WTC11 (cell line): ENCODE measurements around the gene GLE1. TPM values are rescaled to one million over a fixed set of nuclear protein-coding genes. Genes with fewer than 3 reads are reported as not detected.
A peak's percentile ranks its signal among the peaks of the same experiment; 100 is the strongest.
"Not testable (repeated sequence)": the region's sequence is repeated elsewhere in the genome, so short reads cannot be mapped to it uniquely, and the experiment has no call there.

Experiments used
- ATAC-seq: fragments of 200-7000 bp; cut with Tn5 transposase; 2 replicates; pipeline ENCODE4 v1.10.0; 2021; ENCODE audit warnings: mild to moderate bottlenecking, moderate library complexity
- CTCF ChIA-PET: fragments of 300-600 bp; sonication (Branson Sonifier 250); formaldehyde crosslinking; loops from one replicate; lab custom pipeline; 2021; ENCODE audit warnings: antibody characterized with exemption; lab: Charles Lee
- POLR2A ChIA-PET: fragments of 350-600 bp; sonication (Branson Sonifier 250); formaldehyde crosslinking; loops from one replicate; lab custom pipeline; 2021; ENCODE audit warnings: antibody characterized with exemption; lab: Charles Lee
- DNase-seq: peaks from one replicate; pipeline ENCODE4 v3.0.0; 2021; ENCODE audit warnings: low spot score
- H3K27ac Mint-ChIP-seq: 2 replicates; pipeline ENCODE4 v1.8.0; 2021; ENCODE audit warnings: mixed read lengths
- H3K27me3 Mint-ChIP-seq: 2 replicates; pipeline ENCODE4 v1.8.0; 2021; ENCODE audit warnings: low read depth, mild to moderate bottlenecking, moderate library complexity, mixed read lengths
- H3K36me3 Mint-ChIP-seq: 2 replicates; pipeline ENCODE4 v1.8.0; 2021; ENCODE audit warnings: mixed read lengths
- H3K4me1 Mint-ChIP-seq: 2 replicates; pipeline ENCODE4 v1.8.0; 2022; ENCODE audit warnings: mixed read lengths
- H3K4me3 Mint-ChIP-seq: 2 replicates; pipeline ENCODE4 v1.8.0; 2021; ENCODE audit warnings: mild to moderate bottlenecking, moderate library complexity, mixed read lengths
- H3K9me3 Mint-ChIP-seq: 2 replicates; pipeline ENCODE4 v1.8.0; 2021; ENCODE audit warnings: mixed read lengths
- ATF1 ChIP-seq: sonication (generic); formaldehyde crosslinking; IDR thresholded peaks from 2 replicates; pipeline ENCODE4 v1.8.1; 2023; ENCODE audit warnings: mild to moderate bottlenecking, moderate library complexity, missing genetic modification reagents
- CTCF ChIP-seq: fragments of 200-600 bp; IDR thresholded peaks from 2 replicates; pipeline ENCODE4 v1.8.0; 2022; ENCODE audit warnings: antibody characterized with exemption
- E2F5 ChIP-seq: sonication (generic); formaldehyde crosslinking; IDR thresholded peaks from 2 replicates; pipeline ENCODE4 v1.8.1; 2022; ENCODE audit warnings: mild to moderate bottlenecking, moderate library complexity, missing genetic modification reagents
- ELF4 ChIP-seq: sonication (generic); formaldehyde crosslinking; IDR thresholded peaks from 2 replicates; pipeline ENCODE4 v1.8.1; 2022; ENCODE audit warnings: low read depth, mild to moderate bottlenecking, moderate library complexity, missing genetic modification reagents
- EMX1 ChIP-seq: fragments of 250-450 bp; sonication (Bioruptor Pico); IDR thresholded peaks from 2 replicates; pipeline ENCODE4 v1.8.0; 2021; ENCODE audit warnings: mild to moderate bottlenecking
- ESRRA ChIP-seq: sonication (generic); formaldehyde crosslinking; IDR thresholded peaks from 2 replicates; pipeline ENCODE4 v1.8.1; 2022; ENCODE audit warnings: mild to moderate bottlenecking, missing genetic modification reagents, borderline replicate concordance
- FOXJ3 ChIP-seq: sonication (generic); formaldehyde crosslinking; IDR thresholded peaks from 2 replicates; pipeline ENCODE4 v1.9.0; 2021; ENCODE audit warnings: missing genetic modification reagents, mild to moderate bottlenecking, borderline replicate concordance
- FOXP4 ChIP-seq: sonication (generic); formaldehyde crosslinking; IDR thresholded peaks from 2 replicates; pipeline ENCODE4 v1.8.0; 2022; ENCODE audit warnings: mild to moderate bottlenecking, missing genetic modification reagents
- HMGA2 ChIP-seq: fragments of 250-450 bp; sonication (Bioruptor Pico); IDR thresholded peaks from 2 replicates; pipeline ENCODE4 v1.4.0; 2021; ENCODE audit warnings: mild to moderate bottlenecking, moderate library complexity
- NFATC4 ChIP-seq: fragments of 250-450 bp; sonication (Bioruptor Pico); IDR thresholded peaks from 2 replicates; pipeline ENCODE4 v1.9.0; 2021; ENCODE audit warnings: mild to moderate bottlenecking
- OVOL2 ChIP-seq: fragments of 250-450 bp; sonication (Bioruptor Pico); IDR thresholded peaks from 2 replicates; pipeline ENCODE4 v1.9.0; 2021; ENCODE audit warnings: mild to moderate bottlenecking, borderline replicate concordance
- PRDM15 ChIP-seq: sonication (generic); formaldehyde crosslinking; IDR thresholded peaks from 2 replicates; pipeline ENCODE4 v1.8.0; 2022; ENCODE audit warnings: missing genetic modification reagents
- TEAD4 ChIP-seq: sonication (generic); formaldehyde crosslinking; IDR thresholded peaks from 2 replicates; pipeline ENCODE4 v1.8.0; 2022; ENCODE audit warnings: mild to moderate bottlenecking, missing genetic modification reagents
- ZNF219 ChIP-seq: sonication (generic); formaldehyde crosslinking; IDR thresholded peaks from 2 replicates; pipeline ENCODE4 v1.8.0; 2023; ENCODE audit warnings: missing genetic modification reagents, mild to moderate bottlenecking, borderline replicate concordance
- ZNF671 ChIP-seq: fragments of 250-450 bp; sonication (Bioruptor Pico); IDR thresholded peaks from 2 replicates; pipeline ENCODE4 v1.8.0; 2021; ENCODE audit warnings: mild to moderate bottlenecking
- total RNA-seq: library from RNA; stranded (reverse); gene quantifications from 3 replicates; pipeline ENCODE4 v1.2.3, GENCODE V29; 2021
- TF ChIP-seq, protein P1 (sequence below): sonication (generic); formaldehyde crosslinking; IDR thresholded peaks from 2 replicates; pipeline ENCODE4 v1.8.1; 2022; ENCODE audit warnings: mild to moderate bottlenecking, missing genetic modification reagents, moderate library complexity, borderline replicate concordance
- TF ChIP-seq, protein P2 (sequence below): fragments of 250-450 bp; sonication (Bioruptor Pico); IDR thresholded peaks from 2 replicates; pipeline ENCODE4 v2.1.2; 2022; ENCODE audit warnings: mild to moderate bottlenecking, moderate library complexity
- TF ChIP-seq, protein P3 (sequence below): fragments of 250-450 bp; sonication (Bioruptor Pico); IDR thresholded peaks from 2 replicates; pipeline ENCODE4 v1.8.0; 2021; ENCODE audit warnings: mild to moderate bottlenecking

Gene GLE1
- total RNA-seq, 1 experiment from 2014 or later, result 19.7 TPM

DNA sequence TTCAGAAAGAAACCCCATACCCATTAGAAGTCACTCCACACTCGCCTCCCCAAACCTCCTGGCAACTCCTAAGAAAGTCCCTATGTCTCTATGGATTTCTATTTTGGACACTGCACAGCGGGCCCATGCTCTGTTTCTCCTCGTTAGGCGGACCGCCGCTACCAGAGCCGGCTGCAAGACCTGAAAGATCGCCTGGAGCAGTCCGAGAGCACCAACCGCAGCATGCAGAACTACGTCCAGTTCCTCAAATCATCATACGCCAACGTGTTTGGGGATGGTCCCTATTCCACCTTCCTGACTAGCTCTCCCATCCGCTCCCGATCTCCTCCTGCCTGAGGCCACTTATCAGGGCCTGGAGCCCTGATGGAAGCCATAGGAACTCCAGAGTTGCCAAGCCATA lies 4.6 kb upstream of the GLE1 start (continued):
- TF ChIP-seq CTCF, result no peak
- TF ChIP-seq, protein P1, sequence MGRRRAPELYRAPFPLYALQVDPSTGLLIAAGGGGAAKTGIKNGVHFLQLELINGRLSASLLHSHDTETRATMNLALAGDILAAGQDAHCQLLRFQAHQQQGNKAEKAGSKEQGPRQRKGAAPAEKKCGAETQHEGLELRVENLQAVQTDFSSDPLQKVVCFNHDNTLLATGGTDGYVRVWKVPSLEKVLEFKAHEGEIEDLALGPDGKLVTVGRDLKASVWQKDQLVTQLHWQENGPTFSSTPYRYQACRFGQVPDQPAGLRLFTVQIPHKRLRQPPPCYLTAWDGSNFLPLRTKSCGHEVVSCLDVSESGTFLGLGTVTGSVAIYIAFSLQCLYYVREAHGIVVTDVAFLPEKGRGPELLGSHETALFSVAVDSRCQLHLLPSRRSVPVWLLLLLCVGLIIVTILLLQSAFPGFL (CRISPR knock-in tag), result no peak
- no peak for TF ChIP-seq NFATC4 (CRISPR knock-in tag)
- no peak for TF ChIP-seq ATF1 (CRISPR knock-in tag)
- no peak for TF ChIP-seq E2F5 (CRISPR knock-in tag)
- no peak for TF ChIP-seq TEAD4 (CRISPR knock-in tag)
- no peak for TF ChIP-seq ZNF671 (CRISPR knock-in tag)
- TF ChIP-seq OVOL2, result no peak
- TF ChIP-seq, all 79 proteins: peak for 0

GRCh38 chr9:128503415-128503825 lies 1.1 kb upstream of the GLE1 start:
- POLR2A ChIA-PET, H3K9me3 Mint-ChIP-seq, H3K27ac Mint-ChIP-seq, ATAC-seq, CTCF ChIA-PET, DNase-seq, H3K27me3 Mint-ChIP-seq: not testable (repeated sequence)
- Mint-ChIP-seq H3K4me3 (peak overlapping the region; percentile 99), H3K4me1 (peaks cover 11% of the 10 kb centered on the region), H3K36me3 (peaks cover 19% of the 10 kb centered on the region)

DNA sequence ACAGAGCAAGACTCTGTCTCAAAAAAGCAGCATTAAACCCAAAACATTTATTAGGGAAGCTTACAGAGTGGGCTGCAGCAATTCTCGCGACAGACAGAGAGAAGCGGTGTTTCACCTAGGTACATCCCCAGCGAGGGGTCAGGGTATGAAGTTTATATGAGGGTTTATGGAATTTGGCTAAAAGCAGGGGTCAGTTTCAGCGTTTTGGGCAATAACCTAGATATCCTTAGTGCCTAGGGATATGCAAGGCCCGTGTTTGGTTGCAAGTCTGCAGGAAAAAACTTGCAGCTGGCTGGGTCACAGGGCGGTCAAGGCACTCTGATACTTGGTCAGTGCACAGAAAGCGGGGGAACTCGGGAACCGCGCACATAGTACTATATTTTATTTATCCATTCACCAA lies 649 bp upstream of the GLE1 start:
- DNase-seq, result no peak
- no peak overlapping the region for H3K27ac Mint-ChIP-seq

More for the DNA sequence above, 649 bp upstream of the GLE1 start:
- H3K9me3 Mint-ChIP-seq, result no peaks in the 10 kb centered on the region
- POLR2A ChIA-PET, result interaction anchor here (1.6 kb wide), 1 partner anchor 49 kb away, joined by 5 read pairs; the partner anchor contains the start of gene SPTAN1
- H3K4me3 Mint-ChIP-seq, result peak overlapping the region; percentile 99
- no peak for TF ChIP-seq ZNF219 (CRISPR knock-in tag)
- TF ChIP-seq HMGA2 (CRISPR knock-in tag), result no peak
- TF ChIP-seq, protein P2, sequence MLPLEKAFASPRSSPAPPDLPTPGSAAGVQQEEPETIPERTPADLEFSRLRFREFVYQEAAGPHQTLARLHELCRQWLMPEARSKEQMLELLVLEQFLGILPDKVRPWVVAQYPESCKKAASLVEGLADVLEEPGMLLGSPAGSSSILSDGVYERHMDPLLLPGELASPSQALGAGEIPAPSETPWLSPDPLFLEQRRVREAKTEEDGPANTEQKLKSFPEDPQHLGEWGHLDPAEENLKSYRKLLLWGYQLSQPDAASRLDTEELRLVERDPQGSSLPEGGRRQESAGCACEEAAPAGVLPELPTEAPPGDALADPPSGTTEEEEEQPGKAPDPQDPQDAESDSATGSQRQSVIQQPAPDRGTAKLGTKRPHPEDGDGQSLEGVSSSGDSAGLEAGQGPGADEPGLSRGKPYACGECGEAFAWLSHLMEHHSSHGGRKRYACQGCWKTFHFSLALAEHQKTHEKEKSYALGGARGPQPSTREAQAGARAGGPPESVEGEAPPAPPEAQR (CRISPR knock-in tag), result no peak
- TF ChIP-seq TEAD4 (CRISPR knock-in tag), result no peak
- no peak for TF ChIP-seq FOXJ3
- TF ChIP-seq PRDM15, result no peak
- no peak for TF ChIP-seq EMX1 (CRISPR knock-in tag)
- TF ChIP-seq ATF1 (CRISPR knock-in tag), result no peak
- no peak for TF ChIP-seq CTCF
- TF ChIP-seq ELF4 (CRISPR knock-in tag), result no peak
- TF ChIP-seq ESRRA, result no peak
- TF ChIP-seq, protein P3, sequence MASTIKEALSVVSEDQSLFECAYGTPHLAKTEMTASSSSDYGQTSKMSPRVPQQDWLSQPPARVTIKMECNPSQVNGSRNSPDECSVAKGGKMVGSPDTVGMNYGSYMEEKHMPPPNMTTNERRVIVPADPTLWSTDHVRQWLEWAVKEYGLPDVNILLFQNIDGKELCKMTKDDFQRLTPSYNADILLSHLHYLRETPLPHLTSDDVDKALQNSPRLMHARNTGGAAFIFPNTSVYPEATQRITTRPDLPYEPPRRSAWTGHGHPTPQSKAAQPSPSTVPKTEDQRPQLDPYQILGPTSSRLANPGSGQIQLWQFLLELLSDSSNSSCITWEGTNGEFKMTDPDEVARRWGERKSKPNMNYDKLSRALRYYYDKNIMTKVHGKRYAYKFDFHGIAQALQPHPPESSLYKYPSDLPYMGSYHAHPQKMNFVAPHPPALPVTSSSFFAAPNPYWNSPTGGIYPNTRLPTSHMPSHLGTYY, result no peak
- TF ChIP-seq FOXP4 (CRISPR knock-in tag), result no peak
- ATAC-seq, result peak; percentile 10; the same call in 1 of the 2 replicates
- H3K4me1 Mint-ChIP-seq, result peaks cover 11% of the 10 kb centered on the region
- peaks cover 14% of the 10 kb centered on the region for H3K36me3 Mint-ChIP-seq
- H3K27me3 Mint-ChIP-seq, result no peaks in the 10 kb centered on the region
- CTCF ChIA-PET, result interaction anchor here (1.8 kb wide), 1 partner anchor 65 kb away, joined by 14 read pairs; no protein-coding TSS in a partner anchor
